Brain pericyte (primary cell): Measurements from ENCODE around the gene LRRIQ1.

Experiments used
- DNase-seq: peaks from one replicate; pipeline ENCODE4 v3.0.0-alpha.2; 2012; ENCODE audit warnings: low read depth, low spot score

Gene LRRIQ1

GRCh38 chr12:85281636-85282312, 245.6 kb downstream of the LRRIQ1 start:
- DNase-seq = no peak

DNA sequence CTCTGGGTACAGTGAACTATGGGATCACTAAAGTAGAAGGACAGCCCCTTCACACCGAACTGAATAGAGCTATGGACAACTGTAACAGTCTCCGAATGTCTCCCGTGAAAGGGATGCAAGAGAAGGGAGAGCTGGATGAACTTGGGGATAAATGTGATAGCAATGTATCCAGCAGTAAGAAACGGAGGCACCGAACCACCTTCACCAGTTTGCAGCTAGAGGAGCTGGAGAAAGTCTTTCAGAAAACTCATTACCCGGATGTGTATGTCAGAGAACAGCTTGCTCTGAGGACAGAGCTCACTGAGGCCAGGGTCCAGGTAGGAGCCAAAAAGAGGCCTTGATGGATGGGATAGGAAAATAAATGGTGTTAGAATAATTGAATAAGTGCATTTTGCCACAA, 247.4 kb downstream of the LRRIQ1 start:
- no peak for DNase-seq
